Activated T-cell treated with anti-CD3 and anti-CD28 coated beads, Interleukin-2, amount 50 U/mL, for 72 hours (primary cell): ENCODE data around the gene ARSB. TPM values are rescaled to one million over a fixed set of nuclear protein-coding genes. Genes with fewer than 3 reads are reported as not detected.

Experiments used
- ATAC-seq, 2 donors: fragments of 150-1000 bp; cut with Tn5 transposase; replicated peaks in 1 of 2; 2 replicates each; pipeline ENCODE4 v1.10.0; 2021; ENCODE audit warnings: moderate library complexity in 2 of 2, mild to moderate bottlenecking in 1 of 2
- DNase-seq, 2 donors: peaks; one replicate each; pipeline ENCODE4 v3.0.0; 2021 to 2022; ENCODE audit warnings: mixed read lengths in 1 of 2
- H3K27ac Mint-ChIP-seq: one replicate; pipeline ENCODE4 v1.8.0; 2022; ENCODE audit warnings: mild to moderate bottlenecking, moderate library complexity, mixed read lengths
- H3K27me3 Mint-ChIP-seq: one replicate; pipeline ENCODE4 v1.8.0; 2022; ENCODE audit warnings: low read depth, mixed read lengths
- H3K36me3 Mint-ChIP-seq, 2 donors: one replicate each; pipeline ENCODE4 v1.8.0; 2022; ENCODE audit warnings: mixed read lengths in 2 of 2, mild to moderate bottlenecking in 1 of 2; ENCODE audit not compliant: insufficient read depth in 2 of 2
- H3K4me1 Mint-ChIP-seq: one replicate; pipeline ENCODE4 v1.8.0; 2022; ENCODE audit warnings: low read depth, mixed read lengths
- H3K4me3 Mint-ChIP-seq, 2 donors: one replicate each; pipeline ENCODE4 v1.8.0; 2022; ENCODE audit warnings: mild to moderate bottlenecking in 2 of 2, mixed read lengths in 2 of 2, moderate library complexity in 2 of 2
- H3K9me3 Mint-ChIP-seq, 2 donors: one replicate each; pipeline ENCODE4 v1.8.0; 2022; ENCODE audit warnings: mixed read lengths in 2 of 2
- total RNA-seq, 2 donors: library from RNA; stranded (reverse); gene quantifications; one replicate each; pipeline ENCODE4 v1.2.3, GENCODE V29; 2022

The ARSB gene
- total RNA-seq, 2 donors from 2014 or later, result 12.4 to 15.3 TPM

DNA sequence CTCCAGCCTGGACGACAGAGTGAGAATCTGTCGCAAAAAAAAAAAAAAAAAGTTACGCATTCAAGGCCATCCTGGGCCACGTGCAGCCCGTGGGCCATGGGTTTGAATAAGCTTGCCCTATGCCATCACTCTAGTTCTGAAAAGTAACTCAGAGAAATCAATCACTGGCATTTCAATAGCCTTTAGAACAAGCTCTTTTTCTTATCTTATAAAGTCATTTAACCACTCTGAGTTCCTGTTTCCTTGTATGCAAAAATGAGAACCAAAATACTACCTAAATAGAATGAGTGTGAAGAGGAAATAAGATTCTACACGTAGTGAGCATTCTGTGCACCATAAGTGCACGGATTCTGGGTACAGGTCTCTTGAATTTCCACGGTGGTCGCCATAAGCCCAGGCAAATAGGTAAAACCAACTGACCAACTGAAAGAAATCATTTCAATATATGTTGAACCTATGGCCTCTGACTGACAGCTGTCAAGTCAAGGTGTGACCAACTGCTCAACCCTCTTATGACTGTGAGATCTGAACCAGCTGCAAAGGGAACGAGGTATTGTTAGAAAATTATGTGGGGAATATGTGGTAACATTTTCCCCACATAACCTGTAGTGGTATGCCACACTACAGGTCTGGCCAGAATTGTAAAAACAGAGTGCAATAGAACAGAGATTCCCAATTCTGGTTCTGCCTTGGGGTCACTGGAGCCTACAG is 192.6 kb downstream of the ARSB start:
- no peaks in the 10 kb centered on the region for H3K9me3 Mint-ChIP-seq
- no peaks in the 10 kb centered on the region for H3K27me3 Mint-ChIP-seq
- H3K4me1 Mint-ChIP-seq, result peaks cover 12% of the 10 kb centered on the region
- H3K36me3 Mint-ChIP-seq, result peaks cover 0 to 2% of the 10 kb centered on the region in 2 donors
- H3K4me3 Mint-ChIP-seq, result no peak overlapping the region
- H3K27ac Mint-ChIP-seq, result no peak overlapping the region
- ATAC-seq, result no peak
- DNase-seq, result no peak

DNA sequence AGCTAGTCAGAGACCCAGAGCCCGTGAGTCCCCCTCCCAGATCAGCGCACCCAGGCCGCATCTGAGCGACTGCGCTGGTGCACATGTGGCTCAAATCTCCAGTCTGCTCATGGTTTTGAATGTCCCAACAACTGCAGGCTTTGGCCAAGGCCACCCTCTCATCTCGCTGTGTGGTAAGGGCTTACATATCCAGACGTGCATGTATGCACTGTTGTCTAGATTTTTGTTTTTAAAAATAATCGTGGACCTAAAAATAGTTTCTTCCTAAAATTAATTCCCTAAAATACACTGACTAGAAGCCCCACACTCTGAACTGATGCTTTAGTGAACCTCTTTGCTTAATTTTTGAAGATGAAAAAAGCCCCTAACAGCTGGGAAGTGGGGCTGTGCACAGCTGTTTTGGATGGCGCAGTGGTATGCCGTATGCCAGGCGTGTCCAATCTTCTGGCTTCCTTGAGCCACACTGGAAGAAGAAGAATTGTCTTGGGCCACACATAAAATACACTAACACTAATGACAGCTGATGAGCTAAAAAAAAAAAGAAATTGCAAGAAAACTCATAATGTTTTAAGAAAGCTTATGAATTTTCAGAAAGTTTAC is 193.5 kb downstream of the ARSB start:
- Mint-ChIP-seq H3K9me3 (no peaks in the 10 kb centered on the region), H3K36me3 (peaks cover 0 to 4% of the 10 kb centered on the region in 2 donors), H3K4me1 (peaks cover 12% of the 10 kb centered on the region), H3K4me3 (no peak overlapping the region), H3K27me3 (no peaks in the 10 kb centered on the region), H3K27ac (no peak overlapping the region)
- no peak for DNase-seq
- ATAC-seq, result no peak

DNA sequence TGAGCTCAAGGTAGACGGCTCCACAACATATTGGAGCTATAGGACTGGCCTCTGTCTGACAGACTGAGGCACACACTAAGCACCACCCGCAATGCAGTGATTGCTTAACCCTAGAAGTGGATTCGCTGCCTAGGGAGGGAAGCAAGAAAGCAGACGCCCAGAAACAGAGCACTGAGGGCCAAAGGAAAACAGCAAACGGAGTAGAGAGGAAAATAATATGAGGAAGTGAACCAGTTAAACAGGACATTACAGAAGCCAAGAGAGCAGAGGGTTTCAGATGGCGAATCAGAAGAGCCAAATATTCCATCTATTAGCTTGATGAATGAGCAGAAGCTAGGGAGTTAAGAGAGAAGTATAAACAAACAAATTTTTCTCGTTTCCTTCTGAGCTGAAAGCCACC is 197.3 kb downstream of the ARSB start:
- Mint-ChIP-seq H3K36me3 (peaks cover 0 to 4% of the 10 kb centered on the region in 2 donors), H3K27ac (no peak overlapping the region), H3K4me3 (no peak overlapping the region), H3K4me1 (no peaks in the 10 kb centered on the region), H3K9me3 (peaks cover 0 to 3% of the 10 kb centered on the region in 2 donors), H3K27me3 (no peaks in the 10 kb centered on the region)
- DNase-seq (no peak), ATAC-seq (no peak)

DNA sequence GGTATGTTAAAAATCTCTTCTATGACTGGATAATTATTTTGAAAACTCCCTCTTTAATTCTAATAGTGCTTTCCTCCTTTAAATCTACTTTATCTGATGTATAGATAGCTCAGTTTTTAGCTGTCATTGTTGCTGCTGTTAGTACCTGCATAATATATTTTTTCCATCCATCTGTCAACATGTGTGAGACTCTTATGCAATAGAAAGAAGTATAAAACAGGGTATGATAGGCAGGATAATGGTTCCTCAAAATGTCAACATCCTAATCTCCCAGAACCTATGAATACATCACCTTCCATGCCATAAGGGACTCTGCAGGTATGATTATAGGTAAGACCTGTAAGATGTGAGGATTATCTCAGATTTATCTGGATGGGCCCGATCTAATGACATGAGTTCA is 199.7 kb downstream of the ARSB start:
- Mint-ChIP-seq H3K4me1 (no peaks in the 10 kb centered on the region), H3K27ac (no peak overlapping the region), H3K36me3 (peaks cover 0 to 4% of the 10 kb centered on the region in 2 donors), H3K9me3 (peaks cover 0 to 3% of the 10 kb centered on the region in 2 donors), H3K4me3 (no peak overlapping the region), H3K27me3 (no peaks in the 10 kb centered on the region)
- DNase-seq (no peak), ATAC-seq (no peak)

DNA sequence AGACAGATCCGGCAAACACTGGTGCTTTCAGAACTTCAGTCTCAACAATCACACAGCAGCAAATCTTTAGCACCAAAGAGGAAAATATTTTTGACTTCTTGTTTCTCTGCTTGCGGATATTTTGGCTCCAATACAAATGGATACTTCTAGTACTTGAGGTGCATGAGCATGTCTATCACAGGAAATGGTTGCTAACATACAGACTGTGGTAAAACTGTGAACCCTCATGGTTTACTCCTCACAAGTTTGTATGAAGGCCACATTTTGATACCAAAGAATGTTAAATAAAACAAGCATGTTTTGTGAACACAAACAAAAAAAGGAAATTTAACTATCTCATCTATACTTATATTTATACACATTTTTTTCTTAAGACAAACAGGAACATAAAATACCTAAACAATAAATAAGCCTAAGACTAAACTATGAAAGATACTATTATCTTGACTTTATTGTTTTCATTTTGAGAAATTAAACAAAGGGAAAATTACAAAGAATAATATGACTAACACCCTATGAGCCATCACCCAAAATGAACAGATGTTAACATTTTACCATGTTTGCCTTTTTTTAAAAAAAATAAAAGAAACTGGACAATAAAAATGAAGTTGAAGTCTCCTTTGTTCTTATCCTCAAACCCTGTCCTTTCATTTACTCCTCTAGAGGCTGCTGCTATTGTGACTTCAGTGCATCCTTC is 201.5 kb downstream of the ARSB start:
- Mint-ChIP-seq H3K27ac (peak overlapping the region; percentile 4), H3K27me3 (no peaks in the 10 kb centered on the region), H3K4me3 (no peak overlapping the region), H3K4me1 (no peaks in the 10 kb centered on the region), H3K9me3 (peaks cover 0 to 3% of the 10 kb centered on the region in 2 donors), H3K36me3 (peaks cover 0 to 4% of the 10 kb centered on the region in 2 donors)
- ATAC-seq (no peak), DNase-seq (no peak)

DNA sequence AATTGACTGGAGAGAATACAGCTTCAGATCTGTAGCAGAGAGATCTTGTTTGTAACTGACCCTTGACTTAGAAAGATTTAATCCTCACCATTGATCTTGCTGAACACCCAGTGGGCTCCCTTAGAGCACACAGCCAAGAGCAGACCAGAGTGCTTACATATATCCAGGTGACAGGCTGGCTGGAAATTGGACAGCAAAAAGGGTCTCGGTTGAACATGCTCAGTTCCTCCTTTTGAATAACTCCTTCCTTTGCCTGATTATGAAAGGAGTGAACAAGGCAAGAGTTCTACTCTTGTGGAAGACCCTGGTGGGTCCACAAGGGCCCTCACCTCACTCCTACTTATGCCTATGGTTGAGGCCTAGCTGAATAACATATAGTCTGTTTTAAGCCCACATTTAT is 202.4 kb downstream of the ARSB start:
- Mint-ChIP-seq H3K27ac (no peak overlapping the region), H3K36me3 (peaks cover 0 to 4% of the 10 kb centered on the region in 2 donors), H3K9me3 (peaks cover 0 to 3% of the 10 kb centered on the region in 2 donors), H3K4me3 (no peak overlapping the region), H3K27me3 (no peaks in the 10 kb centered on the region), H3K4me1 (no peaks in the 10 kb centered on the region)
- ATAC-seq, result no peak
- no peak for DNase-seq

DNA sequence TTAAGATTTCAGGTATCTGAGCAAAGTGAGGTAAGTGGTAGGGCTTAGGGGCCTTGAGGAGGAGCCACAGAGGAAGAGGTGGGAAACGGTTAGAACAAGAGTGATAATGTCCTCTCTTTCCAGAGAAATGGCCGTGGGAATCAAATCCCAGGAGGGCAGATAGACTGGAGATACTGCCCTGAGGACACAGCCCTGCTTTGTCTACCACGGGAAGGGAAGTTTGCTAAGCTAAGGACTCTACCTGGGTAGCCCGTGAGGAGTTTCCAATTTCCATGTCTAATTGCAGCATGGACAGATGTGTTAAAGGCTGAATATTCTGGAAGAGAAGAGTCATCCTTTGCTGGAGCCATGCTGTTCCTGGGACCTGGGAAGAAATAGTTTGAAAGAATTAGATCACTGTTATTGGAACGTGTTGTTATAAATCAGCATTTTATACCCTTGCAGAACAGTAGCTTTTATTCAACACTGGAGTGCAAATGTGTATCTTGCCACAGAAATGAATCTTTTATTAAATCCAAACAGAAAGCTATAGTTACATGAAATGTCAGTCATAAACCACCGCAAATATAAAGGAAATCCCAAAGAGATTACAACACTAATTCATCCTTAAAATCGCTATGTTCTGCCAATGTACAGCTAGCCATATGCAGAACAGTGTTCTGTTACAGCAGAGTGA is 203.4 kb downstream of the ARSB start:
- ATAC-seq (no peak), DNase-seq (no peak)
- H3K27ac Mint-ChIP-seq, result no peak overlapping the region
- no peaks in the 10 kb centered on the region for H3K4me1 Mint-ChIP-seq
- no peak overlapping the region for H3K4me3 Mint-ChIP-seq
- H3K27me3 Mint-ChIP-seq, result no peaks in the 10 kb centered on the region
- peaks cover 0 to 3% of the 10 kb centered on the region in 2 donors for H3K9me3 Mint-ChIP-seq
- no peaks in the 10 kb centered on the region for H3K36me3 Mint-ChIP-seq

DNA sequence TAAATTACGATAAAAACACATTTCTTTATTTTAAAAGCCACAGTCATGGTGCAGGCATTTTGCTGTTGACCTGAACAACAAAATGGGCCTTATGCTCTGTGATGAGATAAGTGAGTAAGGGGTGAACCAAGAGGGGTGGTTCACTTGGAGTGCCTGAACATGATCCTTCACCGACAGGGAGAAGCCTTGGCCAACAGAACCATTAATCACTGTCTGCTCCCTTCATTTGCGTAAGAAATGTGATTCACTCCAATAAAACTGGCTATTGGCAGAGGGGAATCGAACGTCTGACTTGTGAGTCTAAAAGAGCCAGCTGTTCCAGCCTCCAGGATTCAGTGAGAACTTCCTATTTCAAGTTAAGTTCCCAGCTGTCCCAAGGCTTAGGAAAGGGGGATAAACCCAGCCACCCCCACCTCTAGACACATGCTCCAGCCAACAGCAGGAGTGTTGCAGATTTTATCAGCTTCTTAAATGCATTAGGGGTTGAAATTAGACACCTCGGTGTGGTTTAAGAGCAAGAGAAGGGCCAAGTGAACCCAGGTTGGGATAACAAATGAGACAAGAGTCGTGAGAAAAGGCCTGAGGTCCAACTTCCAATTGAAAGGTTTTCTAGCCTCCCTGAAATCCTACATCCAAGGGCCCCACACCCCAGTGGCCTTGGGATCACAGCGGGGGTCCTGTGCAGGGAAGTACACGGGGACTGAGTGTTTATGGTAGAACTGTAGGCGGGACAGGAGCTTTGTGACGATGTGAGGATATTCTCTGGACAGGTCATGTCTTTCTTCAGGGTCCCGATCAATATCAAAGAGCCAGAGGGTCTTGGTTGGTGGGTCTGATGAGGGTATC is 205.1 kb downstream of the ARSB start:
- Mint-ChIP-seq H3K27me3 (no peaks in the 10 kb centered on the region), H3K4me3 (no peak overlapping the region), H3K27ac (no peak overlapping the region), H3K36me3 (no peaks in the 10 kb centered on the region), H3K4me1 (no peaks in the 10 kb centered on the region), H3K9me3 (no peaks in the 10 kb centered on the region)
- ATAC-seq, result no peak
- no peak for DNase-seq

DNA sequence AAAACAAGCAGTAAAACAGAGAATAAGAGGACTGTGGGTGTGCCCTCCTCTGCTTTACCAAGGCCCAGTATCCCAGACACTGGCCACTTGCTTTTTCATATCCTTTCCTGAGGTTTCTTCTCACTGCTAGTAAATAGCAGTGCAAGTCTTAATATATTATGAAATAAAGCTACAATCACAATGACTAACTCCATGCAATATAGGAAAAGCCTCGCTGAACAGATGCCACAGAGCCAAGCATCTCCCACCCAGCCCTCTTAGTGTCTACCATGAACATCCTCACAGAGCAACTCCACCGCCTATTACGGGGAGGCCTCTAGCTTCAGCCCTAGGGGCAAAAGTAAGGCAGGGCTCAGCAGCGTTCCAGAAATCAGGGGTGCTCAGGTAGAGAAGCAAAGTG is 205.8 kb downstream of the ARSB start:
- H3K4me3 Mint-ChIP-seq, result no peak overlapping the region
- H3K27ac Mint-ChIP-seq, result no peak overlapping the region
- DNase-seq (no peak), ATAC-seq (no peak)
- no peaks in the 10 kb centered on the region for H3K27me3 Mint-ChIP-seq
- no peaks in the 10 kb centered on the region for H3K4me1 Mint-ChIP-seq
- H3K9me3 Mint-ChIP-seq, result no peaks in the 10 kb centered on the region
- H3K36me3 Mint-ChIP-seq, result no peaks in the 10 kb centered on the region

DNA sequence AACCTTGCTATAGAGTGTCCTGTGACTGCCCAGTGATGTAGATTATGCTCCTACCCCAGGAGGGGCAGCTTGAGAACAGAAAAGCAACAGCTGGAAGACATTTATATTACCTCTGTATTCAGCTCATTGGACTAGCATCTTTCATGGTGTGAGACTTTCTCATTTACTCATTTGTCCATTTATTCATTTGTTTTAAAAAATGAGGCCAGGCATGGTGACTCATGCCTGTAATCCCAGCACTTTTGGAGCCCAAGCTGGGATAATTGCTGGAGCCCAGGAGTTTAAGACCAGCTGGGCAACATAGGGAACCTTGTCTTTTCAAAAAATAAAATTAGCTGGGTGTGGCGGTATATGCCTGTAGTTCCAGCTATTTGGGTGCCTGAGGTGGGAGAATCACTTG is 206.6 kb downstream of the ARSB start:
- no peaks in the 10 kb centered on the region for H3K36me3 Mint-ChIP-seq
- H3K4me3 Mint-ChIP-seq, result no peak overlapping the region
- no peaks in the 10 kb centered on the region for H3K4me1 Mint-ChIP-seq
- DNase-seq (no peak), ATAC-seq (no peak)
- no peak overlapping the region for H3K27ac Mint-ChIP-seq
- no peaks in the 10 kb centered on the region for H3K27me3 Mint-ChIP-seq
- H3K9me3 Mint-ChIP-seq, result no peaks in the 10 kb centered on the region

DNA sequence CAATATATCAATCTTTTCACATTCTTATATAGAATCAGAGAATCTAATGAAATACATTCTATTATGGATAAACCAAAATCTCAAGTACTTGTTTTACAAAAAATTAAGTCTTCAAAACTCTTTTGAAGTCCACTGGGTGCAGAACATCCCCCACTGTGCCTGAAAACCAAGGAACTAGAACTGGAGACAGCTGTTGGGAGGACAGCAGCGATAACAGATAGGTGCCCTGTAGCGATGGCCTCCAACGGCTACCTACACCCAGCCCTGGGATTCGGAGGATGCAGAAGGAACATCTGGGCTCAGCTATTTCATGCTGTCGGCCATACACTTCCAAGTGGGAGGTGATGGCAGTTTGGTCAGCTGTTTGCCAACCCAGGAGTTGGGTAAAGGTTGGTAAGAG is 207.2 kb downstream of the ARSB start:
- no peak overlapping the region for H3K27ac Mint-ChIP-seq
- no peak for ATAC-seq

DNA sequence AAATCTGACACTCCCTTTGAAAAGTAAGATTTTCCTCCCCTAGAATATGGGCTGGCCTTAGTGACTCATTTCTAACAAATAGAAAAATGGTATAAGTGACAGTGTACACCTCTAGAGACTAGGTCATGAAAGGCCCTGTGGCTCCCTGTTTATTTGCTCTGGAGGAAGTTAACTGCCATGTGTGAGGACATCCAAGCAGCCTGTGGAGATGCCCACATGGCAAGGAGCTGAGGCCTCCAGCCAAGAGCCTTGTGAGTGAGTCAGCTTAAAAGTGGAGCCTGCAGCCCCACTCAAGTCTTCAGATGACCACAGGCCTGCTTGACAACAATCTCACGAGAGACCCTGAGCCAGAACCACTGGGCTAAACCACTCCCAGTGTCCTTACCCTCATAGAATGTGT is 208.5 kb downstream of the ARSB start:
- H3K9me3 Mint-ChIP-seq, result no peaks in the 10 kb centered on the region
- H3K36me3 Mint-ChIP-seq, result no peaks in the 10 kb centered on the region
- H3K27me3 Mint-ChIP-seq, result no peaks in the 10 kb centered on the region
- H3K4me3 Mint-ChIP-seq, result no peak overlapping the region
- no peak overlapping the region for H3K27ac Mint-ChIP-seq
- DNase-seq (no peak), ATAC-seq (peak in 1 of 2 donors; percentile 37)
- peaks cover 5% of the 10 kb centered on the region for H3K4me1 Mint-ChIP-seq

More for the DNA sequence above, 207.2 kb downstream of the ARSB start:
- Mint-ChIP-seq H3K4me3 (no peak overlapping the region), H3K9me3 (no peaks in the 10 kb centered on the region), H3K27me3 (no peaks in the 10 kb centered on the region), H3K36me3 (no peaks in the 10 kb centered on the region), H3K4me1 (no peaks in the 10 kb centered on the region)
- DNase-seq, result no peak
